K562 (cell line): ENCODE results near the gene RPS6KA4. TPM values are rescaled to one million over a fixed set of nuclear protein-coding genes. Genes with fewer than 3 reads are reported as not detected.

Source experiments
- ATF7 ChIP-seq: fragments of 450-650 bp; IDR thresholded peaks from 2 replicates; pipeline ENCODE4 v1.7.1; 2014; ENCODE audit warnings: mild to moderate bottlenecking, moderate library complexity
- BCL6 ChIP-seq: fragments of 250-450 bp; sonication (Bioruptor Pico); IDR thresholded peaks from 2 replicates; pipeline ENCODE4 v1.4.0; 2020
- CREBBP ChIP-seq: IDR thresholded peaks from one replicate; pipeline ENCODE4 v1.6.1; 2012; ENCODE audit warnings: low read depth, mild to moderate bottlenecking, control low read depth, inconsistent platforms, low read length
- ETV1 ChIP-seq: fragments of 450-650 bp; conservative IDR thresholded peaks from 2 replicates; pipeline ENCODE4 v1.6.1; 2016; ENCODE audit warnings: missing genetic modification characterization, control low read depth, low read depth, missing compliant biosample characterization
- EWSR1 ChIP-seq: fragments of 450-650 bp; IDR thresholded peaks from 2 replicates; pipeline ENCODE4 v1.6.1; 2018; ENCODE audit warnings: borderline replicate concordance, mild to moderate bottlenecking, low read depth, moderate library complexity; ENCODE audit not compliant: partially characterized antibody
- PHTF2 ChIP-seq: fragments of 250-450 bp; sonication (Bioruptor Pico); IDR thresholded peaks from 2 replicates; pipeline ENCODE4 v1.5.0; 2021; ENCODE audit warnings: mild to moderate bottlenecking
- RNF2 ChIP-seq: sonication (generic); IDR thresholded peaks from 2 replicates; pipeline ENCODE4 v1.6.1; 2016
- SMARCA4 ChIP-seq: fragments of 450-650 bp; IDR thresholded peaks from 2 replicates; pipeline ENCODE4 v1.6.1; 2016
- TFAM ChIP-seq: fragments of 250-450 bp; sonication (Bioruptor Pico); conservative IDR thresholded peaks from 2 replicates; pipeline ENCODE4 v1.5.0; 2021; ENCODE audit warnings: mild to moderate bottlenecking, moderate library complexity
- ZBTB1 ChIP-seq: sonication (generic); formaldehyde crosslinking; IDR thresholded peaks from 2 replicates; pipeline ENCODE4 v1.8.1; 2023; ENCODE audit warnings: missing genetic modification reagents, low read depth, mild to moderate bottlenecking, borderline replicate concordance
- ZBTB17 ChIP-seq: fragments of 450-650 bp; formaldehyde crosslinking; IDR thresholded peaks from 2 replicates; pipeline ENCODE4 v1.4.0; 2020; ENCODE audit warnings: mild to moderate bottlenecking
- polyA plus RNA-seq, 8 experiments: library from polyadenylated mRNA; depleted of rRNA in 4 of 8; stranded (reverse) in 5 of 8; unstranded in 3 of 8; fragments of >200 nt; fragmentation: Nextera tagmentation in 2 of 8; fragmentation: Illumina TruSeq in 1 of 8; extraction: Ambion mirVana in 2 of 8; extraction: Trizol in 1 of 8; gene quantifications; 2 replicates each; pipeline versions ENCODE4 v1.2.1 to v1.2.3, GENCODE V29; 2011 to 2014; ENCODE audit warnings: inconsistent platforms in 1 of 8, missing spikeins in 1 of 8
- total RNA-seq, 7 experiments: library from RNA; depleted of rRNA in 6 of 7; stranded (reverse); fragments of >200 nt in 6 of 7; fragmentation: Illumina TruSeq in 2 of 7; extraction: Trizol in 2 of 7; gene quantifications; 2 replicates each; pipeline versions ENCODE4 v1.2.1 to v1.2.3, GENCODE V29; 2011 to 2021; ENCODE audit warnings: low replicate concordance in 1 of 7
- TF ChIP-seq, protein P1 (sequence below): sonication (generic); formaldehyde crosslinking; IDR thresholded peaks from 2 replicates; pipeline ENCODE4 v1.8.1; 2023; ENCODE audit warnings: mild to moderate bottlenecking, missing genetic modification reagents
- TF ChIP-seq, protein P2 (sequence below): sonication (generic); formaldehyde crosslinking; IDR thresholded peaks from 2 replicates; pipeline ENCODE4 v1.4.0; 2020; ENCODE audit warnings: mild to moderate bottlenecking, missing genetic modification reagents
- TF ChIP-seq, protein P3 (sequence below): IDR thresholded peaks from 2 replicates; pipeline ENCODE4 v1.6.1; 2012; ENCODE audit warnings: low read depth, low read length, improper control_type of control experiment, borderline replicate concordance
- TF ChIP-seq, protein P4 (sequence below): fragments of 250-450 bp; sonication (Bioruptor Pico); IDR thresholded peaks from 2 replicates; pipeline ENCODE4 v1.8.0; 2022; ENCODE audit warnings: inconsistent platforms, mild to moderate bottlenecking, moderate library complexity, borderline replicate concordance
- TF ChIP-seq, protein P5 (sequence below): sonication (generic); formaldehyde crosslinking; IDR thresholded peaks from 2 replicates; pipeline ENCODE4 v1.8.1; 2022; ENCODE audit warnings: missing genetic modification reagents
- TF ChIP-seq, protein P6 (sequence below): sonication (generic); formaldehyde crosslinking; IDR thresholded peaks from 2 replicates; pipeline ENCODE4 v1.8.1; 2023; ENCODE audit warnings: mild to moderate bottlenecking, missing genetic modification reagents

RPS6KA4 gene
- total and polyA plus RNA-seq, 9 of the 15 experiments (the other 6 are each of a cell fraction or from before 2014, with no cell fraction given) = 0.15 to 23.8 (median 9.8) TPM

DNA sequence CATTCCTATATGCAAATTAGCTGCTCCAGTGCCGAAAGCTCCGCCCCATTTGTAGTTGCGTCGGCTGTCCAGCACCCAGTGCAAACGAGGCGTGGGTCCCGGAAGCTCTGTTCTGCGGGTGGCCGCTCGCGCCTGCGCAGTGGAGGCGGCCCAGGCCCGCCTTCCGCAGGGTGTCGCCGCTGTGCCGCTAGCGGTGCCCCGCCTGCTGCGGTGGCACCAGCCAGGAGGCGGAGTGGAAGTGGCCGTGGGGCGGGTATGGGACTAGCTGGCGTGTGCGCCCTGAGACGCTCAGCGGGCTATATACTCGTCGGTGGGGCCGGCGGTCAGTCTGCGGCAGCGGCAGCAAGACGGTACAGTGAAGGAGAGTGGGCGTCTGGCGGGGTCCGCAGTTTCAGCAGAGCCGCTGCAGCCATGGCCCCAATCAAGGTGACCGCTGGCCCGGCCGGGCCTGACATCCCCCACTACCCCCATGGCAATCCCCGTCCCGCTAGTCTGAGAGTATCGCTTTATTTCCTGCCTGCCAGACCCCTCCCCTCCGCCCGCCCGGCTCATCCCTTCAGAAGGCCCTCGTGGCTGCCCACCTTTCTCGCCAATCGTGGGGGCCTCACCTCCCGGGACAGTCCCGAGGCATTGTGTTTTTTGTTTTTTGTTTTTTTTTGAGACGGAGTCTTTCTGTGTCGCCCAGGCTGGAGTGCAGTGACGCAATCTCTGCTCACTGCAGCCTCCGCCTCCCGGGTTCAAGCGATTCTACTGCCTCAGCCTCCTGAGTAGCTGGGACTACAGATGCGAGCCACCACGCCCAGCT, 40.8 kb upstream of the RPS6KA4 start, which contains the start of gene PRDX5 (continued):
- TF ChIP-seq ETV1 = no peak
- no peak for TF ChIP-seq ZBTB1 (CRISPR knock-in tag)
- no peak for TF ChIP-seq PHTF2
- TF ChIP-seq RNF2 = 0 out of 2 replicates have a peak, but pooled peaks have one; percentile 4
- no peak for TF ChIP-seq CREBBP
- TF ChIP-seq, protein P1, sequence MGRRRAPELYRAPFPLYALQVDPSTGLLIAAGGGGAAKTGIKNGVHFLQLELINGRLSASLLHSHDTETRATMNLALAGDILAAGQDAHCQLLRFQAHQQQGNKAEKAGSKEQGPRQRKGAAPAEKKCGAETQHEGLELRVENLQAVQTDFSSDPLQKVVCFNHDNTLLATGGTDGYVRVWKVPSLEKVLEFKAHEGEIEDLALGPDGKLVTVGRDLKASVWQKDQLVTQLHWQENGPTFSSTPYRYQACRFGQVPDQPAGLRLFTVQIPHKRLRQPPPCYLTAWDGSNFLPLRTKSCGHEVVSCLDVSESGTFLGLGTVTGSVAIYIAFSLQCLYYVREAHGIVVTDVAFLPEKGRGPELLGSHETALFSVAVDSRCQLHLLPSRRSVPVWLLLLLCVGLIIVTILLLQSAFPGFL (CRISPR knock-in tag) = no peak
- peak; percentile 42; the same call in 1 of the 2 replicates for TF ChIP-seq SMARCA4
- TF ChIP-seq BCL6 (CRISPR knock-in tag) = no peak
- TF ChIP-seq EWSR1 = no peak
- TF ChIP-seq, protein P2, sequence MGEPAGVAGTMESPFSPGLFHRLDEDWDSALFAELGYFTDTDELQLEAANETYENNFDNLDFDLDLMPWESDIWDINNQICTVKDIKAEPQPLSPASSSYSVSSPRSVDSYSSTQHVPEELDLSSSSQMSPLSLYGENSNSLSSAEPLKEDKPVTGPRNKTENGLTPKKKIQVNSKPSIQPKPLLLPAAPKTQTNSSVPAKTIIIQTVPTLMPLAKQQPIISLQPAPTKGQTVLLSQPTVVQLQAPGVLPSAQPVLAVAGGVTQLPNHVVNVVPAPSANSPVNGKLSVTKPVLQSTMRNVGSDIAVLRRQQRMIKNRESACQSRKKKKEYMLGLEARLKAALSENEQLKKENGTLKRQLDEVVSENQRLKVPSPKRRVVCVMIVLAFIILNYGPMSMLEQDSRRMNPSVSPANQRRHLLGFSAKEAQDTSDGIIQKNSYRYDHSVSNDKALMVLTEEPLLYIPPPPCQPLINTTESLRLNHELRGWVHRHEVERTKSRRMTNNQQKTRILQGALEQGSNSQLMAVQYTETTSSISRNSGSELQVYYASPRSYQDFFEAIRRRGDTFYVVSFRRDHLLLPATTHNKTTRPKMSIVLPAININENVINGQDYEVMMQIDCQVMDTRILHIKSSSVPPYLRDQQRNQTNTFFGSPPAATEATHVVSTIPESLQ (CRISPR knock-in tag) = no peak
- TF ChIP-seq ZBTB17 (CRISPR knock-in tag) = no peak
- TF ChIP-seq, protein P3, sequence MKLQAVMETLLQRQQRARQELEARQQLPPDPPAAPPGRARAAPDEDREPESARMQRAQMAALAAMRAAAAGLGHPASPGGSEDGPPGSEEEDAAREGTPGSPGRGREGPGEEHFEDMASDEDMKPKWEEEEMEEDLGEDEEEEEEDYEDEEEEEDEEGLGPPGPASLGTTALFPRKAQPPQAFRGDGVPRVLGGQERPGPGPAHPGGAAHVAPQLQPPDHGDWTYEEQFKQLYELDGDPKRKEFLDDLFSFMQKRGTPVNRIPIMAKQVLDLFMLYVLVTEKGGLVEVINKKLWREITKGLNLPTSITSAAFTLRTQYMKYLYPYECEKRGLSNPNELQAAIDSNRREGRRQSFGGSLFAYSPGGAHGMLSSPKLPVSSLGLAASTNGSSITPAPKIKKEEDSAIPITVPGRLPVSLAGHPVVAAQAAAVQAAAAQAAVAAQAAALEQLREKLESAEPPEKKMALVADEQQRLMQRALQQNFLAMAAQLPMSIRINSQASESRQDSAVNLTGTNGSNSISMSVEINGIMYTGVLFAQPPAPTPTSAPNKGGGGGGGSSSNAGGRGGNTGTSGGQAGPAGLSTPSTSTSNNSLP = no peak
- TF ChIP-seq, protein P4, sequence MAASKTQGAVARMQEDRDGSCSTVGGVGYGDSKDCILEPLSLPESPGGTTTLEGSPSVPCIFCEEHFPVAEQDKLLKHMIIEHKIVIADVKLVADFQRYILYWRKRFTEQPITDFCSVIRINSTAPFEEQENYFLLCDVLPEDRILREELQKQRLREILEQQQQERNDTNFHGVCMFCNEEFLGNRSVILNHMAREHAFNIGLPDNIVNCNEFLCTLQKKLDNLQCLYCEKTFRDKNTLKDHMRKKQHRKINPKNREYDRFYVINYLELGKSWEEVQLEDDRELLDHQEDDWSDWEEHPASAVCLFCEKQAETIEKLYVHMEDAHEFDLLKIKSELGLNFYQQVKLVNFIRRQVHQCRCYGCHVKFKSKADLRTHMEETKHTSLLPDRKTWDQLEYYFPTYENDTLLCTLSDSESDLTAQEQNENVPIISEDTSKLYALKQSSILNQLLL (CRISPR knock-in tag) = no peak
- TF ChIP-seq, protein P5, sequence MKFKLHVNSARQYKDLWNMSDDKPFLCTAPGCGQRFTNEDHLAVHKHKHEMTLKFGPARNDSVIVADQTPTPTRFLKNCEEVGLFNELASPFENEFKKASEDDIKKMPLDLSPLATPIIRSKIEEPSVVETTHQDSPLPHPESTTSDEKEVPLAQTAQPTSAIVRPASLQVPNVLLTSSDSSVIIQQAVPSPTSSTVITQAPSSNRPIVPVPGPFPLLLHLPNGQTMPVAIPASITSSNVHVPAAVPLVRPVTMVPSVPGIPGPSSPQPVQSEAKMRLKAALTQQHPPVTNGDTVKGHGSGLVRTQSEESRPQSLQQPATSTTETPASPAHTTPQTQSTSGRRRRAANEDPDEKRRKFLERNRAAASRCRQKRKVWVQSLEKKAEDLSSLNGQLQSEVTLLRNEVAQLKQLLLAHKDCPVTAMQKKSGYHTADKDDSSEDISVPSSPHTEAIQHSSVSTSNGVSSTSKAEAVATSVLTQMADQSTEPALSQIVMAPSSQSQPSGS (CRISPR knock-in tag) = no peak
- TF ChIP-seq TFAM (CRISPR knock-in tag) = no peak
- TF ChIP-seq, protein P6, sequence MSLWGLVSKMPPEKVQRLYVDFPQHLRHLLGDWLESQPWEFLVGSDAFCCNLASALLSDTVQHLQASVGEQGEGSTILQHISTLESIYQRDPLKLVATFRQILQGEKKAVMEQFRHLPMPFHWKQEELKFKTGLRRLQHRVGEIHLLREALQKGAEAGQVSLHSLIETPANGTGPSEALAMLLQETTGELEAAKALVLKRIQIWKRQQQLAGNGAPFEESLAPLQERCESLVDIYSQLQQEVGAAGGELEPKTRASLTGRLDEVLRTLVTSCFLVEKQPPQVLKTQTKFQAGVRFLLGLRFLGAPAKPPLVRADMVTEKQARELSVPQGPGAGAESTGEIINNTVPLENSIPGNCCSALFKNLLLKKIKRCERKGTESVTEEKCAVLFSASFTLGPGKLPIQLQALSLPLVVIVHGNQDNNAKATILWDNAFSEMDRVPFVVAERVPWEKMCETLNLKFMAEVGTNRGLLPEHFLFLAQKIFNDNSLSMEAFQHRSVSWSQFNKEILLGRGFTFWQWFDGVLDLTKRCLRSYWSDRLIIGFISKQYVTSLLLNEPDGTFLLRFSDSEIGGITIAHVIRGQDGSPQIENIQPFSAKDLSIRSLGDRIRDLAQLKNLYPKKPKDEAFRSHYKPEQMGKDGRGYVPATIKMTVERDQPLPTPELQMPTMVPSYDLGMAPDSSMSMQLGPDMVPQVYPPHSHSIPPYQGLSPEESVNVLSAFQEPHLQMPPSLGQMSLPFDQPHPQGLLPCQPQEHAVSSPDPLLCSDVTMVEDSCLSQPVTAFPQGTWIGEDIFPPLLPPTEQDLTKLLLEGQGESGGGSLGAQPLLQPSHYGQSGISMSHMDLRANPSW (CRISPR knock-in tag) = no peak
- no peak; the same call in 1 of the 2 replicates for TF ChIP-seq ATF7
